Hepatocyte (in vitro differentiated cells): Measurements from ENCODE around the gene WWTR1.

Experiments used
- EZH2phosphoT487 ChIP-seq: fragments of 200-600 bp; sonication (generic); IDR thresholded peaks from one replicate; pipeline ENCODE4 v1.6.1; 2018; ENCODE audit warnings: antibody characterized with exemption, mild to moderate bottlenecking, low read depth, moderate library complexity; ENCODE audit not compliant: unreplicated experiment, severe bottlenecking
- TF ChIP-seq, protein P1 (sequence below): fragments of 200-600 bp; sonication (generic); IDR thresholded peaks from 2 replicates; pipeline ENCODE4 v1.5.1; 2016; ENCODE audit warnings: antibody characterized with exemption, mild to moderate bottlenecking; ENCODE audit not compliant: poor library complexity

DNA sequence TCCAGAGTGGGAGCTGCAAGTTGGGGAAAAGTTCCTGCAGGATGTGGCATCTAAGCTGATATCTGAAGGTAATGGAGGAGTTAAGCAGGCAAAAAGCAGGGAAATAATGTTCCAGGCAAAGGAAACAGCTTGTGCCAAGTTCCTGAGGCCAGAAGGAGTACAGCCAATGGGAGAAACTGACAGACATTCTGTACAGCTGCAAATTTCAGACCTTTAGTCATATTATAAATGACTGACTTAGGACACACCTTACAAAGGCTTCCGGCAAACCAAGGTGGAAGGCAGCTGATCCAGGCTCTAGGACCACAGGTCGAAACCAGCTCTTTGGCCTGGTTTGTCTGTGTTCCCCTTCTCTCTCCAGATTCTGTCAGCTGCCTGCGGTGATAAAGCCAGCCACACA lies 9.3 kb downstream of the WWTR1 start:
- TF ChIP-seq, protein P1, sequence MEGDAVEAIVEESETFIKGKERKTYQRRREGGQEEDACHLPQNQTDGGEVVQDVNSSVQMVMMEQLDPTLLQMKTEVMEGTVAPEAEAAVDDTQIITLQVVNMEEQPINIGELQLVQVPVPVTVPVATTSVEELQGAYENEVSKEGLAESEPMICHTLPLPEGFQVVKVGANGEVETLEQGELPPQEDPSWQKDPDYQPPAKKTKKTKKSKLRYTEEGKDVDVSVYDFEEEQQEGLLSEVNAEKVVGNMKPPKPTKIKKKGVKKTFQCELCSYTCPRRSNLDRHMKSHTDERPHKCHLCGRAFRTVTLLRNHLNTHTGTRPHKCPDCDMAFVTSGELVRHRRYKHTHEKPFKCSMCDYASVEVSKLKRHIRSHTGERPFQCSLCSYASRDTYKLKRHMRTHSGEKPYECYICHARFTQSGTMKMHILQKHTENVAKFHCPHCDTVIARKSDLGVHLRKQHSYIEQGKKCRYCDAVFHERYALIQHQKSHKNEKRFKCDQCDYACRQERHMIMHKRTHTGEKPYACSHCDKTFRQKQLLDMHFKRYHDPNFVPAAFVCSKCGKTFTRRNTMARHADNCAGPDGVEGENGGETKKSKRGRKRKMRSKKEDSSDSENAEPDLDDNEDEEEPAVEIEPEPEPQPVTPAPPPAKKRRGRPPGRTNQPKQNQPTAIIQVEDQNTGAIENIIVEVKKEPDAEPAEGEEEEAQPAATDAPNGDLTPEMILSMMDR: no peak
- TF ChIP-seq EZH2phosphoT487: no peak
